BLaER1 treated with 17β-estradiol and CSF1 and Interleukin-3, amounts not matched to agents 10 nM and 100 nM (cell line): ENCODE data around the gene FAM221B.

Source experiments
- H3K27ac ChIP-seq, 11 experiments: shearing (Covaris generic); formaldehyde crosslinking; 2 replicates each; pipeline ENCODE4 v1.8.1; 2022
- H3K27me3 ChIP-seq, 11 experiments: shearing (Covaris generic); formaldehyde crosslinking; 2 replicates each; pipeline ENCODE4 v1.8.1; 2022
- H3K36me3 ChIP-seq, 11 experiments: shearing (Covaris generic); formaldehyde crosslinking; 2 replicates each; pipeline ENCODE4 v1.8.1; 2022
- H3K4me1 ChIP-seq, 10 experiments: shearing (Covaris generic); formaldehyde crosslinking; 2 replicates each; pipeline ENCODE4 v1.8.1; 2022
- H3K4me2 ChIP-seq, 11 experiments: shearing (Covaris generic); formaldehyde crosslinking; 2 replicates each; pipeline ENCODE4 v1.8.1; 2022
- H3K4me3 ChIP-seq, 10 experiments: shearing (Covaris generic); formaldehyde crosslinking; 2 replicates each; pipeline ENCODE4 v1.8.1; 2022
- H3K9ac ChIP-seq, 11 experiments: shearing (Covaris generic); formaldehyde crosslinking; 2 replicates each; pipeline ENCODE4 v1.8.1; 2022
- H3K9me3 ChIP-seq, 11 experiments: shearing (Covaris generic); formaldehyde crosslinking; replicated peaks in 1 of 11; 2 replicates each; pipeline ENCODE4 v1.8.1; 2022
- H4K20me1 ChIP-seq, 11 experiments: shearing (Covaris generic); formaldehyde crosslinking; 2 replicates each; pipeline ENCODE4 v1.8.1; 2022
- Cebpa-rat ChIP-seq, 11 experiments: shearing (Covaris generic); IDR thresholded peaks; 2 replicates each; pipeline ENCODE4 v1.8.1; 2022

Gene FAM221B

DNA sequence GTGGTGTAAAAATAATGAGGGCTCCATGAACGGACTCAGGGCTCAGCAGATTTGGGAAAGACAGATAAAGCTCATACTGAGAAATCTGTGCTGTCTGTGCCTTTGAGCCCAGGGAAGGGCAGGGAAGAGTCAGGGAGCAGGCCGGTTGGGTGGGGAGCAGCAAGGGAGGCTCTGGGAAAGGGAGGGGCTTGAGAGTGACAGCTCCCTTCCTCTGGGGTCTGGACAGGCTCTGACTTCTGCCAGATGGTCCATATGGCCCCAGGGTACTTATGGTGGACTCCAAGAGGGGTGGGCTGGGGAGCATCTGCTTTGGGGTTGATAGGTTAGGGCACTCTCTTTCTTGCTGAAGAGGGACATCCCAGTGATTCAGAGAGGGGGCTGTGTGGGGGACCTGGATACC, 35.1 kb downstream of the FAM221B start:
- Histone ChIP-seq H3K4me3 (no peak overlapping the region), H4K20me1 (no peaks in the 10 kb centered on the region), H3K4me2 (no peak overlapping the region), H3K27me3 (peaks cover 7 to 22% (median 15%) of the 10 kb centered on the region in 11 experiments; a peak in 20 of 22 replicates), H3K27ac (no peak overlapping the region), H3K9ac (no peak overlapping the region), H3K4me1 (peaks cover 0 to 8% (median 5%) of the 10 kb centered on the region in 10 experiments; a peak in 7 of 20 replicates), H3K9me3 (no peaks in the 10 kb centered on the region), H3K36me3 (no peaks in the 10 kb centered on the region)
- TF ChIP-seq Cebpa-rat (IDR thresholded peaks at IDR 0.05) = no peak

DNA sequence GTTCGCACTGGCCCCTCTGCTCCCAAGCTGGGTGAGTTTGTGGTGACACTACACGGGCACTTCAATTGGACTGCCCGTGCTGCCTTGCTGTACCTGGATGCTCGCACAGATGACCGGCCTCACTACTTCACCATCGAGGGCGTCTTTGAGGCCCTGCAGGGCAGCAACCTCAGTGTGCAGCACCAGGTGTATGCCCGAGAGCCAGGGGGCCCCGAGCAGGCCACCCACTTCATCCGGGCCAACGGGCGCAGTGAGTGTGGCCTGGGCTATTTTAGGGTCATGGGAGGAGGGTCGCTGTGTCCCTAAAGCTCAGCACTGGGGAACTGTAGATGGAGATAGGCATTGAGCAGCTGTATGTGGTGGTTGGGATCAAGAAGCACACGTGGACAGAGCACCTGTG, 35.7 kb downstream of the FAM221B start:
- Histone ChIP-seq H3K9me3 (no peaks in the 10 kb centered on the region), H3K27ac (no peak overlapping the region), H3K36me3 (no peaks in the 10 kb centered on the region), H3K9ac (no peak overlapping the region), H3K4me1 (peaks cover 0 to 8% (median 6%) of the 10 kb centered on the region in 10 experiments; a peak in 9 of 20 replicates), H3K27me3 (peaks cover 7 to 22% (median 15%) of the 10 kb centered on the region in 11 experiments; a peak in 20 of 22 replicates), H3K4me3 (no peak overlapping the region), H3K4me2 (no peak overlapping the region), H4K20me1 (no peaks in the 10 kb centered on the region)
- no peak for TF ChIP-seq Cebpa-rat (IDR thresholded peaks at IDR 0.05)

DNA sequence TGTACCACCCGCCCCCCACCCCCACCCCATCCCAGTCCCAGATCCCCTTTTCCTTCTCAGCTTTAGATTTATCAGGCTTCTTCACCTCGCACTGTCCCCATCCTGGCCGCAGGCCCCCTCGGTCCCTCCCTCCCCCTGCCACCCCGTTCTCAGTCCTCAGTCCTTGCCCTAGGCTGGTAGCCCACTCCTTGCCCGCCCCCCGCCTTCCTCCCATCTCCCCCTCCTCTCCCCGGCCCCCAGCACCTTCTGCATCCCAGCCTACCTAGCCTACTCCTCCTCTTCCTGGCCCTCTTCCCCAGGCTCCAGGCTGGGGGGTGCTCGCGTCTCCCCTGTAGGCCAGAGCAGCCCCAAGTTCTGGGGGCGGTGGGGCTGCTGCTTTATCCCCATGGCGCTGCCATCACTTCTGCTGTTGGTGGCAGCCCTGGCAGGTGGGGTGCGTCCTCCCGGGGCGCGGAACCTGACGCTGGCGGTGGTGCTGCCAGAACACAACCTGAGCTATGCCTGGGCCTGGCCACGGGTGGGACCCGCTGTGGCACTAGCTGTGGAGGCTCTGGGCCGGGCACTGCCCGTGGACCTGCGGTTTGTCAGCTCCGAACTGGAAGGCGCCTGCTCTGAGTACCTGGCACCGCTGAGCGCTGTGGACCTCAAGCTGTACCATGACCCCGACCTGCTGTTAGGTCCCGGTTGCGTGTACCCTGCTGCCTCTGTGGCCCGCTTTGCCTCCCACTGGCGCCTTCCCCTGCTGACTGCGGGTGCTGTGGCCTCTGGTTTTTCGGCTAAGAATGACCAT, 36.3 kb downstream of the FAM221B start:
- no peak overlapping the region for H3K4me2 ChIP-seq
- H3K27me3 ChIP-seq = peaks cover 7 to 22% (median 15%) of the 10 kb centered on the region in 11 experiments; a peak in 20 of 22 replicates
- H4K20me1 ChIP-seq = no peaks in the 10 kb centered on the region
- H3K9me3 ChIP-seq = no peaks in the 10 kb centered on the region
- H3K36me3 ChIP-seq = no peaks in the 10 kb centered on the region
- no peak for TF ChIP-seq Cebpa-rat (IDR thresholded peaks at IDR 0.05)
- H3K4me1 ChIP-seq = peaks cover 4 to 14% (median 11%) of the 10 kb centered on the region in 10 experiments; a peak in 14 of 20 replicates
- no peak overlapping the region for H3K27ac ChIP-seq
- no peak overlapping the region for H3K9ac ChIP-seq
- no peak overlapping the region for H3K4me3 ChIP-seq

DNA sequence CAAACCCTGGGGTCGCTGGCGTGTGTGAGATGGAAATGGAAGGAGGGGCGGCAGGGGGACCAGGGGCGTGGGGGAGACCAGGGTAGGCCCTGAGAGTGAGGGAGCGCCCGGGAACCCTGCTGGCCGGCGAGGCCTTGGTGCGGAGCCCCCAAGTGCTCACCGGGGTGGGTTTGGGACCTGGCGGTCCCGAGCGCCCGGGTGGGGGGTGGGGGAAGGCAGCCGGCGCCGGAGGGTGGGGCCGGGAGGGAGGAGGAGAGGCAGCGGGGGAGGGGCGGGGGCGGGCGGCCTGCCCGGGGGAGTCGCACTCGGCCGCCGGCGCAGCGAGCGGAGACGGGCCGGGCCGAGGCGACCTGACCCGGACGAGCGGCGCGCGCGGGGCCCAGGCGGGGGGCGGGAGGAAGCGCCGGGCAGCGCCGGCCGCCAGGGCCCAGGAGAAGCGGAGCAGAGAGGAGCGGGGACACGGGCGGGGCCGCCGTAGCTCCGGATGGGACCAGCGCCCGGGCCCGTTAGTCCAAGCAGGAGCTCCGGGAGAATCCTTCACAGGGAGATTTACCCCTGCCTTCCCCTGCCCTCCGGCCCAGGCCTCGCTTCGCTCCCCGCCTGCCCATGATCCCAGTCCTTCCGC, 37.1 kb downstream of the FAM221B start, which contains the start of gene NPR2:
TSS of gene NPR2 (plus strand) at position 295 of the 625 bp plus-strand sequence. CDS start 818 bp downstream, outside the sequence.
- Histone ChIP-seq H3K9ac (peak within 1 kb of the TSS in 7 of 11 experiments; percentile 24 to 64 (median 55); a peak in 9 of 22 replicates), H3K4me2 (peak within 1 kb of the TSS in 10 of 11 experiments; percentile 30 to 66 (median 45); a peak in 19 of 22 replicates)
- no peak for TF ChIP-seq Cebpa-rat (IDR thresholded peaks at IDR 0.05)

DNA sequence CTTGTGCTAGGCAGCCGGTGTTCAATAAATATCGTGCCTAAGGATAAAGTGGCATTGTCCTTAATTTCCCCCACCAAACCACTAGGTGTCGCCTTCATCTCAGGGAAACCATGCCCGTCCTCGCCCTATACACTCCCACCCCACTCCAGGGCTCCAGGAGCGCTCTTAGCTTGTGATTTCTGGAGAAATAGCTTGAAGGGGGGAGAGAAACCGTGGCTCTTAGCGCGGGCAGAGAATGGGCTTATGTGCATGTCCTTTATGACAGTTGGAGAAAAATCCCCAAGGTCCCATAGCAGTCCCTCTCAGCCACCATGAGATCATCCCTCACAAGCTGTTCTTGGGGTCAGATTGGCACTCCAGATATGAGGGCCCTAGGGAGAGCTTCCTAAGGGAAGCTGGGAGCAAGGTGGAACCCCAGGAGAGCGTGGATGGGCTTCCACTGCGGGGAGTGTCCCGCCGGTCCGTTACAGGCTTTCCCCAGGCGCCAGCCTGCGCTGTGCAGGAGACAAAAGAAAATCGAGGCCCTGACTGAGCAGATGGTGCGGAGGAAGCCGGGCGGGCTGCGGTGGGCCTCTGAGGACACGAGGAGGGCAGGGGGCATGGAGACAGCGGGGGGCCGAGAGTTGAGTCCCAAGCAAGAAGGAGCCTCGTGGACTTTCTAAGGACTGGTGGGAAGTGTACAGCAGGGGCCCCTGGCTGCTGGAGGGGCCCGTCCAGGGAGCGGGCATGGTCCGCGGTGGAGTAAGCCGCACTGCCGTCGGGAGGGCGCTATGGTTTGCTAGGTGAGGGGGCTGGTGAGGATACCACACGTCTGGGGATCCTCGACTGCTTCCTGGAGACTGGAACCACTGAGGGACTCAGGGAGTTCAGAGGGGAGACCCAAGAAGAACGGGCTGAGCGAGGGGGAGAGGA, 37.9 kb downstream of the FAM221B start:
- no peak overlapping the region for H3K27ac ChIP-seq
- no peaks in the 10 kb centered on the region for H4K20me1 ChIP-seq
- peaks cover 7 to 22% (median 15%) of the 10 kb centered on the region in 11 experiments; a peak in 20 of 22 replicates for H3K27me3 ChIP-seq
- H3K9ac ChIP-seq = peak overlapping the region in 1 of 11 experiments; percentile 4; a peak in 2 of 22 replicates
- TF ChIP-seq Cebpa-rat (IDR thresholded peaks at IDR 0.05) = no peak
- H3K4me2 ChIP-seq = peak overlapping the region in 9 of 11 experiments; percentile 6 to 33 (median 15); a peak in 11 of 22 replicates
- peaks cover 6 to 16% (median 13%) of the 10 kb centered on the region in 10 experiments; a peak in 14 of 20 replicates for H3K4me1 ChIP-seq
- H3K4me3 ChIP-seq = no peak overlapping the region
- H3K9me3 ChIP-seq = no peaks in the 10 kb centered on the region
- H3K36me3 ChIP-seq = no peaks in the 10 kb centered on the region

More for the DNA sequence above, 37.1 kb downstream of the FAM221B start, which contains the start of gene NPR2:
- Histone ChIP-seq H3K36me3 (no peaks in the 10 kb centered on the region), H3K27ac (no peak within 1 kb of the TSS), H4K20me1 (no peaks in the 10 kb centered on the region), H3K4me1 (peaks cover 6 to 16% (median 13%) of the 10 kb centered on the region in 10 experiments; a peak in 14 of 20 replicates), H3K9me3 (no peaks in the 10 kb centered on the region), H3K27me3 (peaks cover 7 to 22% (median 15%) of the 10 kb centered on the region in 11 experiments; a peak in 20 of 22 replicates), H3K4me3 (peak within 1 kb of the TSS in 6 of 10 experiments; percentile 40 to 62 (median 46); a peak in 8 of 20 replicates)

DNA sequence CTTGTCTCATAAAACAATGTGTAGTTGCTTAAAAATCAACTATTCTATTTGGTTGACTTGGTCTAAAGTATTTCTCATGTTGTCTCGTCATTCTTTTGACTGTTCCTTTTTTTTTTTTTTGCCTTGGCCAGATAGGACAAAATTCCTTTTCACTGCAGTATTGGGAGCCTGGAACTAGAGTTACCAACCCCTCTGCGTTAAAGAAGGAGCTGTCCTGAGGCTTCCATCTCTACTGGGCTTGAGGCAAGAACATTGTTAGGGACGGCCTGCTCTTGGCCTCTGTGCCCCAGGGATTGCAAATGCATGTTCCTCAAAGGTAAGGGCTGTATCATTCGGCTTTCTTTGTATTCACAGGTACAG, 38.5 kb downstream of the FAM221B start:
- H3K27ac ChIP-seq = no peak overlapping the region
- no peak for TF ChIP-seq Cebpa-rat (IDR thresholded peaks at IDR 0.05)
- H3K9ac ChIP-seq = no peak overlapping the region
- no peaks in the 10 kb centered on the region for H4K20me1 ChIP-seq
- H3K4me3 ChIP-seq = no peak overlapping the region
- no peak overlapping the region for H3K4me2 ChIP-seq
- no peaks in the 10 kb centered on the region for H3K9me3 ChIP-seq
- H3K36me3 ChIP-seq = no peaks in the 10 kb centered on the region
- H3K4me1 ChIP-seq = peaks cover 6 to 16% (median 13%) of the 10 kb centered on the region in 10 experiments; a peak in 14 of 20 replicates
- H3K27me3 ChIP-seq = peaks cover 7 to 22% (median 15%) of the 10 kb centered on the region in 11 experiments; a peak in 20 of 22 replicates

DNA sequence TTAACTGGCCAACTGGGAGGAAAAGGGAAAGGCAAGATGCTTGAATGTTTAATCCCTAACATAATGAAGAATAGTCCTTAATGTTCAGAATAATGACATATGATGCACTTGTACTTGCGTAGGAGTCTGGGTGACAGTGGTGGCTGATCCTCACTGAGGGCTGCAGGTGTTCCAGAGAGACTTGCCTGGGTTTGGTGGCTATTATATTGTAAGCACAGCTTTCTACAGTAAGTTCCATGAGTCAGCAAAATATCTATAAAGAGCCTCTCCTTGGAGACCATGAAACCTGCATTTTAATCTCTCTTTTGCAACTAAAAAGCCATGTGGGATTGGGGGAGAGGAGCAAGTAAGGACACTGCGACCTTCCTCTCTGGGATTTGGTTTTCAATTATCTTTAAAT, 39.0 kb downstream of the FAM221B start:
- Histone ChIP-seq H3K4me1 (peaks cover 6 to 14% (median 13%) of the 10 kb centered on the region in 10 experiments; a peak in 14 of 20 replicates), H3K9ac (no peak overlapping the region), H3K4me2 (no peak overlapping the region), H3K36me3 (no peaks in the 10 kb centered on the region), H4K20me1 (no peaks in the 10 kb centered on the region), H3K9me3 (no peaks in the 10 kb centered on the region), H3K27me3 (peaks cover 7 to 22% (median 15%) of the 10 kb centered on the region in 11 experiments; a peak in 20 of 22 replicates), H3K4me3 (no peak overlapping the region), H3K27ac (no peak overlapping the region)
- TF ChIP-seq Cebpa-rat (IDR thresholded peaks at IDR 0.05) = no peak

DNA sequence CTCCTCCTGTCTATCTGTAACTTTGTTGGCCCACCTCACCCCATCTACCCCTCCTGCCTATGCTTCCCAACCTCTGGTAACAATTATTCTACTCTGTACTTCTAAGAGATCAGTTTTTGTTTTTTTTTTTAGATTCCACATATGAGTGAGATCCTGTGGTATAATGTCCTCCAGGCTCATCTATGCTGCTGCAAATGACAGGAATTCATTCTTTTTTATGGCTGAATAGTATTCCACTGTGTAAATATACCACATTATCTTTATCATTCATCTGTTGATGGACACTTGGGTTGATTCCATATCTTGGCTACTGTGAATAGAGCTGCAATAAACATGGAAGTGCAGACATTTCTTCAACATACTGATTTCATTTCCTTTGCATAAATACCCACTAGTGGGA, 45.1 kb downstream of the FAM221B start:
- no peaks in the 10 kb centered on the region for H3K27me3 ChIP-seq
- no peaks in the 10 kb centered on the region for H4K20me1 ChIP-seq
- no peak overlapping the region for H3K27ac ChIP-seq
- peaks cover 0 to 9% (median 8%) of the 10 kb centered on the region in 10 experiments; a peak in 11 of 20 replicates for H3K4me1 ChIP-seq
- no peak overlapping the region for H3K4me3 ChIP-seq
- H3K9me3 ChIP-seq = no peaks in the 10 kb centered on the region
- H3K4me2 ChIP-seq = no peak overlapping the region
- TF ChIP-seq Cebpa-rat (IDR thresholded peaks at IDR 0.05) = no peak
- no peak overlapping the region for H3K9ac ChIP-seq
- 0 out of 22 replicates have a peak, but pooled peaks cover 0 to 4% (median 0%) of the 10 kb centered on the region in 11 experiments for H3K36me3 ChIP-seq
